ENCODE results near the gene CACNA1H.
"Not testable (repeated sequence)": the region's sequence is repeated elsewhere in the genome, so short reads cannot be mapped to it uniquely, and the experiment has no call there.

CACNA1H gene

GRCh38 chr16:1255276-1256122 is 102.6 kb downstream of the CACNA1H start, which contains the start of gene TPSD1:
TPSD1 (plus strand) TSS chr16:1256069; CDS start chr16:1256281, 212 bp downstream.
- not testable (repeated sequence) for DNase-seq

GRCh38 chr16:1256296-1256873 is 103.5 kb downstream of the CACNA1H start:
- not testable (repeated sequence) for DNase-seq

- DNase-seq: no peak
These were observed 104.0 kb downstream of the CACNA1H start for GRCh38 chr16:1256874-1257322.

GRCh38 chr16:1257561-1258224 is 104.8 kb downstream of the CACNA1H start:
- DNase-seq: no peak

- DNase-seq: no peak
These were observed 105.3 kb downstream of the CACNA1H start for GRCh38 chr16:1258225-1258600.

GRCh38 chr16:1258906-1259759 is 106.2 kb downstream of the CACNA1H start:
- no peak for DNase-seq

GRCh38 chr16:1259760-1260068 is 106.8 kb downstream of the CACNA1H start:
- DNase-seq: no peak

GRCh38 chr16:1260101-1260680 is 107.3 kb downstream of the CACNA1H start:
- DNase-seq: no peak

- no peak for DNase-seq
These were observed 108.4 kb downstream of the CACNA1H start for GRCh38 chr16:1261131-1261892.

GRCh38 chr16:1262210-1262845 is 109.4 kb downstream of the CACNA1H start:
- no peak for DNase-seq

GRCh38 chr16:1262846-1263221 is 109.9 kb downstream of the CACNA1H start:
- no peak for DNase-seq

GRCh38 chr16:1263591-1264344 is 110.9 kb downstream of the CACNA1H start:
- DNase-seq: no peak

- DNase-seq: no peak
These were observed 111.6 kb downstream of the CACNA1H start for GRCh38 chr16:1264345-1265089.

GRCh38 chr16:1265090-1265630 is 112.3 kb downstream of the CACNA1H start:
- DNase-seq: no peak

- DNase-seq: no peak
These were observed 112.9 kb downstream of the CACNA1H start for GRCh38 chr16:1265826-1266225.

- DNase-seq: not testable (repeated sequence)
These were observed 116.5 kb downstream of the CACNA1H start for GRCh38 chr16:1269418-1269817.

- DNase-seq: no peak
These were observed 118.4 kb downstream of the CACNA1H start for GRCh38 chr16:1271380-1271723.

Data from fibroblast of skin of abdomen (primary cell).